ENCODE data around the gene LHFPL6. TPM values are rescaled to one million over a fixed set of nuclear protein-coding genes. Genes with fewer than 3 reads are reported as not detected.

The LHFPL6 gene
- total RNA-seq, 1 donor from 2014 or later, result 174 TPM

DNA sequence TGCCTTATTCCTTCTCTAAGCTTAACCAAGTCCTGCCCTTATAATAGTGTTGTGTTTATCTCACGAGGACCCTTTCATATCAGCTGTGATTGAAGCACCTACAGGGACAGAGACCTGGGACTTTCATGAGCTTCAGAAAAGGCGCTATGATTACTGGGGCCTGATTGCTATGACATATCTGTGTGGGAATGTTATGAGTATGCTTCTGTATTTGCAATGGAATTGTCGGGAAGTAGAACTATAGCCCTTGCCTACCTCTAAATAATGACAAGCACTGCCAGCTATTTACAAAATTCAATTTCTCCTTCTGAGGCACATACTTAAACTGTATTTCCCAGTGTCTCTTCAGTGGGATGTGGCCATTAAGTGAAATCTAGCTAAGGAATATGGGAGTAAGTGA is 191.5 kb downstream of the LHFPL6 start:
- TF ChIP-seq, protein P1, sequence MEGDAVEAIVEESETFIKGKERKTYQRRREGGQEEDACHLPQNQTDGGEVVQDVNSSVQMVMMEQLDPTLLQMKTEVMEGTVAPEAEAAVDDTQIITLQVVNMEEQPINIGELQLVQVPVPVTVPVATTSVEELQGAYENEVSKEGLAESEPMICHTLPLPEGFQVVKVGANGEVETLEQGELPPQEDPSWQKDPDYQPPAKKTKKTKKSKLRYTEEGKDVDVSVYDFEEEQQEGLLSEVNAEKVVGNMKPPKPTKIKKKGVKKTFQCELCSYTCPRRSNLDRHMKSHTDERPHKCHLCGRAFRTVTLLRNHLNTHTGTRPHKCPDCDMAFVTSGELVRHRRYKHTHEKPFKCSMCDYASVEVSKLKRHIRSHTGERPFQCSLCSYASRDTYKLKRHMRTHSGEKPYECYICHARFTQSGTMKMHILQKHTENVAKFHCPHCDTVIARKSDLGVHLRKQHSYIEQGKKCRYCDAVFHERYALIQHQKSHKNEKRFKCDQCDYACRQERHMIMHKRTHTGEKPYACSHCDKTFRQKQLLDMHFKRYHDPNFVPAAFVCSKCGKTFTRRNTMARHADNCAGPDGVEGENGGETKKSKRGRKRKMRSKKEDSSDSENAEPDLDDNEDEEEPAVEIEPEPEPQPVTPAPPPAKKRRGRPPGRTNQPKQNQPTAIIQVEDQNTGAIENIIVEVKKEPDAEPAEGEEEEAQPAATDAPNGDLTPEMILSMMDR (IDR thresholded peaks at IDR 0.05), result no peak
- Mint-ChIP-seq H3K36me3 (ENCODE audit: unreplicated experiment) (peaks cover 10% of the 10 kb centered on the region), H3K9me3 (ENCODE audit: unreplicated experiment) (no peaks in the 10 kb centered on the region), H3K27ac (ENCODE audit: unreplicated experiment) (no peak overlapping the region), H3K4me1 (ENCODE audit: unreplicated experiment) (peaks cover 70% of the 10 kb centered on the region), H3K4me3 (ENCODE audit: unreplicated experiment) (no peak overlapping the region), H3K27me3 (ENCODE audit: unreplicated experiment) (no peaks in the 10 kb centered on the region)
- DNase-seq (ENCODE audit: extremely low spot score, unreplicated experiment), result no peak

DNA sequence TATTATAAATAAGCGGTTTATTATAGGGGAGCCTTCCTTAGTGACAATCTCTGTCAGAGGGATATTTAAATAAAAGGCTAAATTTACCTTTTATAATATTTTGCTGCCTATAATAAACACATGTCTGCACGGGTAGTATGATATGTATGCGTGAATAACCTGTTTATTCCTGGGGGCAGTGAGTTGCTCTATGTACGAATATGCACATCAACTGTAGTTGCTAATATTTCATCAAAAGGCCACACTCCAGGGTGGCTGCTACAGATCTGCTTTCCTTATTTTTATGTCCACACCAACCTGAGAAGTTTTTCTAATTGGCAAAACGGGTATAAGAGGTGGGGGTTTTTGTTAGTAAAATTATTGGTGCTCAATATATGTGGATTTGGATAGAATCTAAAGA is 192.0 kb downstream of the LHFPL6 start:
- DNase-seq (ENCODE audit: extremely low spot score, unreplicated experiment), result no peak
- no peaks in the 10 kb centered on the region for H3K9me3 Mint-ChIP-seq (ENCODE audit: unreplicated experiment)
- TF ChIP-seq, protein P1 (IDR thresholded peaks at IDR 0.05), result no peak
- peaks cover 65% of the 10 kb centered on the region for H3K4me1 Mint-ChIP-seq (ENCODE audit: unreplicated experiment)
- H3K27ac Mint-ChIP-seq (ENCODE audit: unreplicated experiment), result peak overlapping the region; percentile 80
- no peaks in the 10 kb centered on the region for H3K27me3 Mint-ChIP-seq (ENCODE audit: unreplicated experiment)
- H3K36me3 Mint-ChIP-seq (ENCODE audit: unreplicated experiment), result peaks cover 10% of the 10 kb centered on the region
- H3K4me3 Mint-ChIP-seq (ENCODE audit: unreplicated experiment), result no peak overlapping the region

DNA sequence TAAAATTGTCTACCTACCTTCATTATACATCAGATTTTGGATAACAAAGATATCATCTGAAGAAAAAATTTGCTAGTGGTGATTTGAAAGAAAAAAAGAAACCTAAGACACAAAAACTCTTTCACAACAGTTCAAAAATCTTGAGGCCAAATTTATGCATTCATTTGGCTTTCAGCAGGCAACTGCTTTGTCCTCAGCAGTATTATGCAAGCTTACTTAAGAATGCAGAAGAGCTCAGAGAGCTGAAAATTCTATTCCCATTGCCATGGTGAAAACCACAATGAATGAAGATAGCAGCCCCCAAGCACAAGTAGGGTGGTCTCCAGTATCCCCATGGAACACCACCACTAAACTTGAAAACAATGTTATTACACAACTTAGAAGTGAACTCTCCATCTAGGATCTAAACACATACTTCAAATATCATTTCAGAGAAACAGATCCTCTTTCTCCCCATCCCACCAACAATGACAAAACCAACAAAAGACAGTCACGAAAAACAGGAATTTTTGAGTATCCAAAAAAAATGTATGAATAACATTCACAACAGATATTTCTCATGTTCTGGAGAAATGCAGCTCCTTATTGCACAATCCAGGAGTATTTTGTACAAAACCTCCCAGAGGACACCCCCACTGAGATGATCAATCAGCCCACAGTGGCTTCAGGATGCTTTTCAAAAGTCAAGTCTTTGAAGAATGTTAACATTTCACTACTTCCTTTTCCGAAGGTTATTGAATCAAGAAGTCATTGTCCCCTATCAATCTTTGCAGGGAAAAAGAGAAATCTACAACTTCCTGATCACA is 192.7 kb downstream of the LHFPL6 start:
- Mint-ChIP-seq H3K36me3 (ENCODE audit: unreplicated experiment) (peaks cover 10% of the 10 kb centered on the region), H3K9me3 (ENCODE audit: unreplicated experiment) (no peaks in the 10 kb centered on the region), H3K4me1 (ENCODE audit: unreplicated experiment) (peaks cover 63% of the 10 kb centered on the region), H3K27ac (ENCODE audit: unreplicated experiment) (peak overlapping the region; percentile 80), H3K4me3 (ENCODE audit: unreplicated experiment) (peak overlapping the region; percentile 10), H3K27me3 (ENCODE audit: unreplicated experiment) (no peaks in the 10 kb centered on the region)
- TF ChIP-seq, protein P1 (IDR thresholded peaks at IDR 0.05), result no peak
- no peak for DNase-seq (ENCODE audit: extremely low spot score, unreplicated experiment)

DNA sequence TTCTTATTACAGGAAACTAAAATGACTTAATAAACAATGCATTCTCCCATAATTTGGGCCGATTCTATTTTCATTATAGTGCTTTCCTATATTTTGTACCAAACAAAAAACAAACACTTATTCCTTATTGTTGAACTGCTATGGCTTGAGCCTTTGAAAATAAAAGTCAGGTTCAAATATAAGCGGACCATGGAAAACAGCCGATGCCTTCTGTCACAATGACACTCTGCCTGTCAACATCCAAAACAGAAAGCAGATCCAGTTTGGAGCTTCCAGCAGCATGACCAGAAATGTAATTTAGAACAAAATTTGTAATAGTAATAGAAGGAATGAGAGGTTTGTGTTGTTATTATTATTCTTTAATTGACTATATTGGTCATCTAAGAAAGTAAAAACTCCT is 194.5 kb downstream of the LHFPL6 start:
- peaks cover 10% of the 10 kb centered on the region for H3K36me3 Mint-ChIP-seq (ENCODE audit: unreplicated experiment)
- no peak overlapping the region for H3K27ac Mint-ChIP-seq (ENCODE audit: unreplicated experiment)
- no peak overlapping the region for H3K4me3 Mint-ChIP-seq (ENCODE audit: unreplicated experiment)
- TF ChIP-seq, protein P1 (IDR thresholded peaks at IDR 0.05), result no peak
- no peaks in the 10 kb centered on the region for H3K9me3 Mint-ChIP-seq (ENCODE audit: unreplicated experiment)
- peaks cover 58% of the 10 kb centered on the region for H3K4me1 Mint-ChIP-seq (ENCODE audit: unreplicated experiment)
- DNase-seq (ENCODE audit: extremely low spot score, unreplicated experiment), result no peak
- H3K27me3 Mint-ChIP-seq (ENCODE audit: unreplicated experiment), result no peaks in the 10 kb centered on the region

DNA sequence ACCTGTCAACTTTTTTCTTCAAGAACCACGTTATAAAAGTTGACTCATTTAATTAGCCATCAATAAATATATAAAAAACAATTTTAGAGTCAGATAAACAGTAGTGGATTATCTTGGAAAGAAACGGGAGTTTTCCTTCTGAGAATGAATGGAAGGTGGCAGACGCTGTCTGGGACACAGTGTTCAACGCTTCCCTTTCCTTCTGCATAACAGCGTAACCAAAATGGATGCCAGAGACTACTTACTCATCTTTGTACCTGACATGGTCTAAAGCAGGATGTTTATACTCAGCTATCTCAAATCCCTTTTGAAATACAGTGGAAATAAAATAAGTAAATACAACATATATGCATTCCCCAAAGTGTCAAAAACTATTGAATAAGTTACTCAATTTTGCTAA is 195.2 kb downstream of the LHFPL6 start:
- Mint-ChIP-seq H3K4me3 (ENCODE audit: unreplicated experiment) (no peak overlapping the region), H3K36me3 (ENCODE audit: unreplicated experiment) (peaks cover 8% of the 10 kb centered on the region), H3K27me3 (ENCODE audit: unreplicated experiment) (no peaks in the 10 kb centered on the region), H3K4me1 (ENCODE audit: unreplicated experiment) (peaks cover 56% of the 10 kb centered on the region), H3K27ac (ENCODE audit: unreplicated experiment) (no peak overlapping the region), H3K9me3 (ENCODE audit: unreplicated experiment) (no peaks in the 10 kb centered on the region)
- DNase-seq (ENCODE audit: extremely low spot score, unreplicated experiment), result no peak
- TF ChIP-seq, protein P1 (IDR thresholded peaks at IDR 0.05), result no peak

All from osteocyte (in vitro differentiated cells).